IMR-90 (cell line): Measurements from ENCODE around the gene JAKMIP1.

Experiments
- BHLHE40 ChIP-seq: fragments of 150-350 bp; IDR thresholded peaks from 2 replicates; pipeline ENCODE4 v1.6.1; 2016; ENCODE audit warnings: mild to moderate bottlenecking, low read depth, low read length
- CEBPB ChIP-seq: IDR thresholded peaks from 2 replicates; pipeline ENCODE4 v1.6.1; 2012; ENCODE audit warnings: low read depth, low read length, improper control_type of control experiment
- CHD1 ChIP-seq: IDR thresholded peaks from 2 replicates; pipeline ENCODE4 v1.6.1; 2012; ENCODE audit warnings: low read depth, low read length, improper control_type of control experiment
- FOS ChIP-seq: fragments of 150-350 bp; IDR thresholded peaks from 2 replicates; pipeline ENCODE4 v1.6.1; 2016; ENCODE audit warnings: low read depth, low read length
- MAZ ChIP-seq: IDR thresholded peaks from 2 replicates; pipeline ENCODE4 v1.6.1; 2012; ENCODE audit warnings: low read depth, mild to moderate bottlenecking, low read length, improper control_type of control experiment, moderate library complexity, borderline replicate concordance
- NFE2L2 ChIP-seq: fragments of 150-350 bp; IDR thresholded peaks from 2 replicates; pipeline ENCODE4 v1.6.1; 2016; ENCODE audit warnings: low read depth, mild to moderate bottlenecking, low read length
- POLR2A ChIP-seq: IDR thresholded peaks from 2 replicates; pipeline ENCODE4 v1.6.1; 2012; ENCODE audit warnings: mild to moderate bottlenecking, low read depth, low read length
- RAD21 ChIP-seq: IDR thresholded peaks from 2 replicates; pipeline ENCODE4 v1.6.1; 2012; ENCODE audit warnings: low read length, improper control_type of control experiment
- RCOR1 ChIP-seq: IDR thresholded peaks from 2 replicates; pipeline ENCODE4 v1.6.1; 2012; ENCODE audit warnings: mild to moderate bottlenecking, low read length, improper control_type of control experiment; ENCODE audit not compliant: insufficient replicate concordance
- SMC3 ChIP-seq: fragments of 150-350 bp; IDR thresholded peaks from 2 replicates; pipeline ENCODE4 v1.6.1; 2016; ENCODE audit warnings: low read depth, mild to moderate bottlenecking, antibody characterized with exemption, low read length, moderate library complexity
- TF ChIP-seq, protein P1 (sequence below): conservative IDR thresholded peaks from 2 replicates; pipeline ENCODE4 v1.5.1; 2012; ENCODE audit warnings: mild to moderate bottlenecking, low read depth, low read length, improper control_type of control experiment
- TF ChIP-seq, protein P2 (sequence below): fragments of 150-350 bp; IDR thresholded peaks from 2 replicates; pipeline ENCODE4 v1.6.1; 2016; ENCODE audit warnings: low read depth, mild to moderate bottlenecking, low read length, moderate library complexity, borderline replicate concordance

DNA sequence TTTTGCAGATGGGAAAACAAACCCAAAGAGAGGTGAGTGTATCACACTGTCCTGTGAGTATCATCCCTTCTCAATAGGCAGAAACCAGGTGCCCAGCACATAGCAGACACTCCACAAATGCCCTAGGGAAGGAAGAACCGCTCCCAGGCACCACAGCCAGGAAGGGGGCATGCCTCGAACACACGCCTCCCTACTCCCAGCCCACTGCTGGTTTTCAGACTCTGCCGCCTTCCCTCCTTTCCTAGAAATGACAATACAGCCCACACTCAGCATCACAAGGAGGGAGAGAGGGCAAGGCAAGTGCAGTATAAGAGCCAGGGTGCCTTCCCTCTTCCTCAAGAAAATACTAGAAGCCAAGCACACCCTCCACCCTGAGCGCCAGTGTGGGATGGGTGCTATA is 16.2 kb downstream of the JAKMIP1 start:
- TF ChIP-seq, protein P1, sequence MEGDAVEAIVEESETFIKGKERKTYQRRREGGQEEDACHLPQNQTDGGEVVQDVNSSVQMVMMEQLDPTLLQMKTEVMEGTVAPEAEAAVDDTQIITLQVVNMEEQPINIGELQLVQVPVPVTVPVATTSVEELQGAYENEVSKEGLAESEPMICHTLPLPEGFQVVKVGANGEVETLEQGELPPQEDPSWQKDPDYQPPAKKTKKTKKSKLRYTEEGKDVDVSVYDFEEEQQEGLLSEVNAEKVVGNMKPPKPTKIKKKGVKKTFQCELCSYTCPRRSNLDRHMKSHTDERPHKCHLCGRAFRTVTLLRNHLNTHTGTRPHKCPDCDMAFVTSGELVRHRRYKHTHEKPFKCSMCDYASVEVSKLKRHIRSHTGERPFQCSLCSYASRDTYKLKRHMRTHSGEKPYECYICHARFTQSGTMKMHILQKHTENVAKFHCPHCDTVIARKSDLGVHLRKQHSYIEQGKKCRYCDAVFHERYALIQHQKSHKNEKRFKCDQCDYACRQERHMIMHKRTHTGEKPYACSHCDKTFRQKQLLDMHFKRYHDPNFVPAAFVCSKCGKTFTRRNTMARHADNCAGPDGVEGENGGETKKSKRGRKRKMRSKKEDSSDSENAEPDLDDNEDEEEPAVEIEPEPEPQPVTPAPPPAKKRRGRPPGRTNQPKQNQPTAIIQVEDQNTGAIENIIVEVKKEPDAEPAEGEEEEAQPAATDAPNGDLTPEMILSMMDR, result no peak
- TF ChIP-seq FOS, result no peak
- no peak for TF ChIP-seq POLR2A
- TF ChIP-seq RAD21, result no peak
- TF ChIP-seq, protein P2, sequence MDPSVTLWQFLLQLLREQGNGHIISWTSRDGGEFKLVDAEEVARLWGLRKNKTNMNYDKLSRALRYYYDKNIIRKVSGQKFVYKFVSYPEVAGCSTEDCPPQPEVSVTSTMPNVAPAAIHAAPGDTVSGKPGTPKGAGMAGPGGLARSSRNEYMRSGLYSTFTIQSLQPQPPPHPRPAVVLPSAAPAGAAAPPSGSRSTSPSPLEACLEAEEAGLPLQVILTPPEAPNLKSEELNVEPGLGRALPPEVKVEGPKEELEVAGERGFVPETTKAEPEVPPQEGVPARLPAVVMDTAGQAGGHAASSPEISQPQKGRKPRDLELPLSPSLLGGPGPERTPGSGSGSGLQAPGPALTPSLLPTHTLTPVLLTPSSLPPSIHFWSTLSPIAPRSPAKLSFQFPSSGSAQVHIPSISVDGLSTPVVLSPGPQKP, result no peak
- no peak for TF ChIP-seq SMC3
- no peak for TF ChIP-seq CHD1
- TF ChIP-seq MAZ, result no peak
- TF ChIP-seq CEBPB, result no peak
- no peak for TF ChIP-seq NFE2L2
- no peak for TF ChIP-seq RCOR1
- TF ChIP-seq BHLHE40, result no peak
